ENCODE results near the gene HUS1.

HUS1 gene

DNA sequence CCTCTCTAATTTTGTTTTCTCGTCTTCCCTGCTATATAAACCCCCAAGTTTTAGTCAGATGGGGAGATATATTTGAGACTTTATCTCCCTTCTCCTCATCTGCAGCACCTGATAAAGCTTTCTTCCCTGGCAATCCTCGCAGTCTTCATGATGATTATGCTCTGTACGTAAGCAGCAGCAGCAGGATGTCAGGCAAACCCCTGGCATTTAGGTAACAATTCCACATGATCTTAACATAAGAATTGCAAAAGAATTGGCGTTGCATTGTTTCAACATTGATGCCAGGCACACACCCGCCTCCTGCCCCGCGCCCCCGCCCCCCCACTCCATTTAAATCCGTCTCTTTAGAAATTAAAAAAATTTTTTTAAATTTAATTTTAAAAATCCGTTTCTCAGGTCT, 37.3 kb downstream of the HUS1 start:
- no peak overlapping the region for H3K4me3 ChIP-seq (ENCODE audit: low read depth, low read length)
- no peaks in the 10 kb centered on the region for H3K27me3 ChIP-seq (replicated peaks)
- no peak for TF ChIP-seq CTCF (IDR thresholded peaks at IDR 0.05; ENCODE audit: low read depth, low read length, missing control alignments)
- H3K27ac ChIP-seq = peak overlapping the region; percentile 80
- H3K36me3 ChIP-seq (replicated peaks) = no peaks in the 10 kb centered on the region
- no peak for DNase-seq
- in situ Hi-C loops (cut with HindIII; ENCODE audit: low pct_ligation_motif_present, low sequenced_read_pairs) = no loop called here

DNA sequence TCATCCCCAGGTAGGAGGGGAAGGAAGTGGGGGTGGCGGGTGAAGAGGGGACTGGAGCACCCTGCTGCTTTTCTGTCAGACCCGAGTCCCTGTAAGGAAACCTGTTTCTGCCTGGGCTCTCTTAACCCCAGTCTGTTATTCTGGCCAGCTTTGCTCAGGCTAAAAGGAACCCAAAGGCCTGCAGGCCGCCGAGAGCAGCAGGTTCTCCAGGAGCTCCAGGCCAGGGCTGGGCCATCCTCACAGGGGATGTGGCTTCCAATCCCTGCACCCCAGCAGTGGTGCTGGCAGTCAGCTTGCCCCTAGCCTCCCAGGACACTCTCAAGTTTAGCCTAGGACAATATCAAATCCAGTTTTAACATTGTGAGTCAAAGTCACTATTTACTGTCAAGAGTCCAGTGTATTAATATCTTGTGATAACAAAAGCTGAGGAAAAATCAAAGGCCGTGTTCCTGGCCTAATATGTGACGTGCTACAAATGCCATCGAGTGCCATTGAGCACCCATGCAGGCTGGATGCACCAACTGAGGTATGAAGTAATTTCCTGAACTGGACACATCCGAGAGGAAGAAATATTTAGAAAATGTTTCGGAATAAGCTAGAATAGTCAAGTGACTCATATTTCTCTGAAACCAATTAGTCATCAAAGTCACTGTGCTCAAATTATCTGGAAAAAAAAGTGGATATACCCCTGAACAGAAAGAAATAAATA, 38.1 kb downstream of the HUS1 start:
- DNase-seq = peak; percentile 90
- Histone ChIP-seq H3K36me3 (replicated peaks) (no peaks in the 10 kb centered on the region), H3K4me3 (ENCODE audit: low read depth, low read length) (no peak overlapping the region), H3K27ac (peak overlapping the region; percentile 82), H3K27me3 (replicated peaks) (no peaks in the 10 kb centered on the region)
- in situ Hi-C loops (cut with HindIII; ENCODE audit: low pct_ligation_motif_present, low sequenced_read_pairs) = no loop called here
- TF ChIP-seq CTCF (IDR thresholded peaks at IDR 0.05; ENCODE audit: low read depth, low read length, missing control alignments) = no peak

GRCh38 chr7:47940088-47941013, 39.1 kb downstream of the HUS1 start:
- Histone ChIP-seq H3K4me3 (ENCODE audit: low read depth, low read length) (no peak overlapping the region), H3K36me3 (replicated peaks) (no peaks in the 10 kb centered on the region), H3K27ac (peak overlapping the region; percentile 82), H3K27me3 (replicated peaks) (no peaks in the 10 kb centered on the region)
- in situ Hi-C loops (cut with HindIII; ENCODE audit: low pct_ligation_motif_present, low sequenced_read_pairs) = no loop called here
- no peak for TF ChIP-seq CTCF (IDR thresholded peaks at IDR 0.05; ENCODE audit: low read depth, low read length, missing control alignments)
- peak; percentile 76 for DNase-seq

GRCh38 chr7:47939425-47940036, 39.9 kb downstream of the HUS1 start:
- H3K4me3 ChIP-seq (ENCODE audit: low read depth, low read length) = no peak overlapping the region
- no peaks in the 10 kb centered on the region for H3K27me3 ChIP-seq (replicated peaks)
- in situ Hi-C loops (cut with HindIII; ENCODE audit: low pct_ligation_motif_present, low sequenced_read_pairs) = no loop called here
- no peak overlapping the region for H3K27ac ChIP-seq
- DNase-seq = no peak
- no peaks in the 10 kb centered on the region for H3K36me3 ChIP-seq (replicated peaks)
- TF ChIP-seq CTCF (IDR thresholded peaks at IDR 0.05; ENCODE audit: low read depth, low read length, missing control alignments) = no peak

DNA sequence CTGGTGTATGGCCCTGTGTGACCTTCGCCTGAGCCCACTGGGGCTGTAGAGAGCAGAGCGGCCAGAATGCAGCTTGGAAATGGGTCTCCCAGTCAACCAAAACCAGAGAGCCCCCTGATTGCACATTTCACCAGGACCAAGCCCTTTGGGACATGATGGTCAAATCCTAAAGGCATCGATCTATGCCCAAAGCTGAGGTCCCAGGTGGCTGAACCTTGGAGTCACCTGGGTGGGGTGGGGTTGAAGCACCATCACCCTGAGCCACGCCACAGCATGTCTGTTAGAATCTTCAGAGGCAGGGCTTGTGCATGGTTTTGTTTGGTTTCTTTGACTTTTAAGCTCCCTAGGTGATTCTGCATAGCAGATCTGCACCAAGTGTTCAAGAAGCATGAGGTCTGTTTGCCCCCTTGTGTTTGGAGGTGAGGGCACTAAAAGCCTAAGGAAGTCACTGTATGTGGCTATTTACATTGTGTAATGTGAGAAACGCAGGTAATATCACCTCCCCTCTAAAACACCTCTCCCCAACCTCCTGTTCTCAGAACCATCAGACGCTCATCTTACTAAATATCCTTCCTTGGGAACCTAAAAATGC, 40.7 kb downstream of the HUS1 start:
- in situ Hi-C loops (cut with HindIII; ENCODE audit: low pct_ligation_motif_present, low sequenced_read_pairs) = no loop called here
- no peaks in the 10 kb centered on the region for H3K36me3 ChIP-seq (replicated peaks)
- H3K27ac ChIP-seq = no peak overlapping the region
- H3K27me3 ChIP-seq (replicated peaks) = no peaks in the 10 kb centered on the region
- no peak overlapping the region for H3K4me3 ChIP-seq (ENCODE audit: low read depth, low read length)
- no peak for DNase-seq
- peak; percentile 29 for TF ChIP-seq CTCF (IDR thresholded peaks at IDR 0.05; ENCODE audit: low read depth, low read length, missing control alignments)
